Measurements from ENCODE around the gene GOLGB1. TPM values are rescaled to one million over a fixed set of nuclear protein-coding genes. Genes with fewer than 3 reads are reported as not detected.

Gene GOLGB1
- total RNA-seq, 1 experiment from 2014 or later = 31.4 TPM

GRCh38 chr3:121692010-121692699, 57.4 kb downstream of the GOLGB1 start:
- Histone ChIP-seq H3K79me1 (ENCODE audit: insufficient read depth, low read depth, low read length, poor library complexity, severe bottlenecking) (no peaks in the 10 kb centered on the region), H2BK15ac (ENCODE audit: low read depth, low read length) (no peak overlapping the region), H3K56ac (ENCODE audit: insufficient read length, low read depth, low read length) (no peak overlapping the region), H2BK5ac (ENCODE audit: insufficient read length, low read length) (no peak overlapping the region), H4K20me1 (ENCODE audit: control insufficient read depth, insufficient read depth, insufficient read length) (no peaks in the 10 kb centered on the region), H2AK5ac (ENCODE audit: insufficient read length, low read length) (no peak overlapping the region), H3K4me1 (ENCODE audit: insufficient read depth, low read length) (no peaks in the 10 kb centered on the region), H2AFZ (ENCODE audit: low read length) (no peak overlapping the region), H3K23me2 (ENCODE audit: insufficient read length, low read depth, low read length, poor library complexity, severe bottlenecking) (no peaks in the 10 kb centered on the region), H3K79me2 (ENCODE audit: insufficient read depth, low read length) (no peaks in the 10 kb centered on the region), H3K23ac (ENCODE audit: insufficient read length, low read depth, low read length) (no peak overlapping the region), H4K5ac (ENCODE audit: insufficient read length, low read depth, low read length) (no peak overlapping the region), H3K14ac (ENCODE audit: insufficient read depth, low read length) (no peak overlapping the region), H3K9me3 (ENCODE audit: control insufficient read depth, low read depth, low read length) (no peaks in the 10 kb centered on the region), H3K27ac (ENCODE audit: insufficient read length, low read depth, low read length) (no peak overlapping the region), H4K8ac (replicated peaks; ENCODE audit: insufficient read length, low read depth, low read length) (no peak overlapping the region), H4K91ac (ENCODE audit: insufficient read length, low read depth, low read length) (no peak overlapping the region), H3T11ph (ENCODE audit: low read length) (no peak overlapping the region), H3K27me3 (ENCODE audit: insufficient read depth, low read length) (no peaks in the 10 kb centered on the region), H3K18ac (ENCODE audit: insufficient read length, low read depth, low read length) (no peak overlapping the region), H3K4ac (ENCODE audit: low read depth, low read length) (no peak overlapping the region), H3K9ac (ENCODE audit: extremely low read depth, insufficient read length, low read length) (no peak overlapping the region), H2BK12ac (ENCODE audit: insufficient read length, low read depth, low read length) (no peak overlapping the region), H2BK120ac (ENCODE audit: low read depth, low read length, poor library complexity, severe bottlenecking) (no peak overlapping the region), H3K4me2 (ENCODE audit: insufficient read depth, insufficient read length, low read length) (no peak overlapping the region), H2BK20ac (ENCODE audit: low read depth, low read length, poor library complexity, severe bottlenecking) (no peak overlapping the region)
- Mint-ChIP-seq H3K27me3 (ENCODE audit: low read depth) (no peaks in the 10 kb centered on the region), H3K9me3 (peaks cover 0 to 5% of the 10 kb centered on the region in 2 experiments; a peak in 1 of 5 replicates), H3K27ac (peak overlapping the region in 2 of 3 experiments; percentile 3 to 20; a peak in 2 of 7 replicates), H3K4me3 (no peak overlapping the region), H3K36me3 (ENCODE audit: insufficient read depth in 1 of 3, low read depth in 3 of 3) (peaks cover 32 to 41% (median 35%) of the 10 kb centered on the region in 3 experiments; a peak in 6 of 7 replicates), H3K4me1 (no peaks in the 10 kb centered on the region)
- no CpG with 5 or more reads among the region's 2 CpGs for WGBS (ENCODE audit: extremely low coverage, insufficient read length, low lambda C conversion rate)
- DNase-seq = no peak
- no peak for TF ChIP-seq CTCF (conservative IDR thresholded peaks at IDR 0.05)
